GM19193 (cell line): ENCODE data around the gene DMRTB1.

Experiments used
- POLR2A ChIP-seq: IDR thresholded peaks from 4 replicates; pipeline ENCODE4 v1.6.1; 2011; ENCODE audit not compliant: insufficient read depth, insufficient read length; ENCODE audit errors: extremely low read depth

The DMRTB1 gene

DNA sequence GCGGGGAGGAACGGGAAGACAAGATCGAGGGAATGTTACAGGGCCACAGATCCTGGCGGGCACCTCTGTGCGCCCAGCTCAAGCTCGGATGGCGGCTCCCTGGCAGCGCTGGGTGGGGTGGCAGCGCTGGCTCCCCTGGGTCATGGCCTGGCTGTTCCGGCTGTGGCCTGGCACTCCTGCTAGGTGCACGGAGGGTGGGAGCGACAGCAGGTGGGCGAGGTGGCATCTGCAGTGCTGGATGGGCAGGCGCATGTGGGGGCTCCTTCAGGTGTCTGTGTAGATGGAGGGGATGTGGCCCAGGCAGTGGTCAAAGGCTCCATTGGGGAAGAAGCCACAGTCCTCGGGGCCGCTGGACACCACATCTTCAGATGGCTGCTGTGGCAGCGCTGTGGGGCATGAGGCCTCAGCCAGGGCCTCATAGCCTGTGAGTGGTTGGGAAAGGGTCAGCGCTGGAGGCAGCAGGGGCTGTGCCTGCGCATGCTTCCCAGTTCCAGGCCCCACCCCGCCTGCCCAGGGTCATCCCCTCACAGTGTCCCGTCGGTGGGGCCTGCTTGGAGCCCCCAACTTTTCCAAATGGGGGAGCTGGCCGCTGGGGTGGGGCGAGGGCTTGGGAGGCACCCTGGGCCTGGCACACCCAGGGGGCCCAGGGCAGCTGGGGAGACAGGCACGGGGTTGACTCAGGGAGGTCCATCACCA lies 47.3 kb downstream of the DMRTB1 start:
- TF ChIP-seq POLR2A, result no peak

DNA sequence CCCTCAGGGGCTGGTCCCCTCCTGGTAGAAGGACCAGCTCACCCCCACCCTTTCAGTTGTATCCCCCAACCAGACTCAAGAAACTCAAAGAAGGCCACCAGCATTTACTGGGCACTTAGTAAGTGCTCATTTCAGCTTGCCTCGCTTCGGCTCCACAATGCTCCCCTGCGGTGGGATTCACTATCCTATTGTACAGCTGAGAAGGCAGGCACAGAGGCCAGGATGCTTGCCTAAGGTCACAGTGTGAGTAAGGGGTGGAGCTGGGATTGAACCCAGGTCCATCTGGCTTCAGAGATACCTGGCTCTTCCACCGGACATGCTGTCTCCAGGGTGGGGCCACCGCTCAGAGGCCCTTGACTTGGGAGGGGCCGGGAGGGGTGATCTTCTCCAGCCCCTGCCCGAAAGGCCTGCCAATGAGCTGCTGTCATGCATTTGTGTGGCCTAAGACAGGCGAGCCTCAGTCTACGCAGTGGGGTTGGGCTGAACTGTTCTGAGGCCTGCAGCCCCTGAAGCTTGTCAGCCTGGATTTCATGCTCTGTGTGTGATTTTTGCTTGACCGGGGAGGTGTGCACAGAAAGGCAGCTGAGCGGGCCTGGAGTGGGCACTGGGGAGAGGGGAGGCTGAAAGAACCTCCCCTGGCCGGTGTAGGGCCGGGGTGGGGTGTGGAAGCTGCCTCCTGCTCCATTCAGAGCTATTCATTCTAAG lies 48.1 kb downstream of the DMRTB1 start:
- no peak for TF ChIP-seq POLR2A

DNA sequence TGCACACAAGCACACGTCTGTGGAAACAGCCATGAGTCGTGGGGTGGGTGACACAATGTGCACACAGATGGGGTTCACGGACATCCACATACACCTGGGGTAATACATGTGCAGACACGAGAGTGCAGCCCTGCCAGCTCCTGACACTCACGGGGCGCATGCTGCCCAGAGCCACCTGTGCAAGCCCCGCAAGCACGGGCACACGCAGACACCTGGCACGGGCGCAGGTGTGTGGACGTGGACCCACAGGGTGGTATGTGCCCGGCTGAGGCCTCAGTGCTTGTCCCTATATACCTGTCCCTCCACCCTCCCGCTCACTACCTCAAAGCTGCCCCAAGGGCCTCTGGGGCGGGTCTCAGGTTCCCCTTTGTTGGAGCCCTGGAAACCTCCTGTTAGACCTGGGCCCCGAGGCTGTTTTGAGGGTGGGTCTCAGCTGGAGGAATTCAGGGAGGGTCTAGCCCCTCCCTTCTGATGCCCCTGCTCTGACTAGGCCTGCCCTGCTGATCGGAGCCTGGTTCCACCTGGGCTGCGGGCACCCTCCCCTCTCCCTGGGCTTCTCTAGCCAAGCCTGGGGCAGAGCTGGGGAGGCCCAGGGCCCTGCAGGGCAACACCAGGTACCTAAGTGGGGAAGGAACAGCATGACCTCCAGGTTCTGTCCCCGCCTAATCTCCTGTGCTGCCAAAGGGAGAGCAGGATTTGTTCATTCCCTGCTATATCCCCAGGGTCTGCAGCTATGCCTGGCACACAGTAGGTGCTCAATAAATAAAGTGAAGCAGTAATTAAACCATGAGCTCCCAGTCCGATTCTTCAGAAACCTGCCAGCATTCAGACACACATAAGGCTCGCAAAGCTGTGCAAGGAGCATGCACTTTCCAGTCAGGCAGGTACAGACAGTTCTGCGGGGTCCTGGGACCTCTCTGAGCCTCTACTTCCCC lies 49.1 kb downstream of the DMRTB1 start:
- TF ChIP-seq POLR2A, result no peak

DNA sequence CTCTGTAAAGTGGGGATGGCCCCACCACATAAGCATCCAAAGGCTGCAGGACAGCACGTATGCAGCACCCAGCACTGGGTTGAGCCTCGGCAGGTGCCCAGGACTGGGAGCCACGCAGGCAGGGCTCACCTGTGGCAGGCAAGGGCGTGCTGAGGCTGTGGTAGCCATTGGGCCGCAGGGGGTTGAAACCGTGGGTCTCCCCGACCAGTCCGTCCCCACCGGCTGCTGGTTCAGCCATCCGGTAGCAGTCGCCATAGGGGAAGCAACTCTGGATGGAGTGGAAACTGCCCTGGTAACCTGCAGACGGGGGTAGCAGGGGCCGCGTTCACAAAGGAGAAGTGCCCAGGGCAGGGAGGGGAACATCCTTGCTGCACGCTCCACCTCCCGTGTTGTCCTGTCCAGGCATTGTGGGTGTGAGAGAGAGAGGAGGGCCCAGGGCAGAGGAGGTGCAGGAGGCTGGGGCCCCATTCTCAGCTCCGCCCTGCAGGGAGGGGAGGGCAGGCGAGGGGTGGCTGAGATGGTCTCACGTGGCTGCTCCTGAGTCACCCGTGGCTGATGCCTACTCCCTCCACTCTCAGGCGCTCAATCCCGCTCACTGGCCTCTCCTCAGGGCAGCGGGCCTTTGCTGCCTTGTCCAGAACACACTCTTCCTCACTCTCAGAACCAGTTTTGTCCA lies 49.9 kb downstream of the DMRTB1 start:
- no peak for TF ChIP-seq POLR2A

DNA sequence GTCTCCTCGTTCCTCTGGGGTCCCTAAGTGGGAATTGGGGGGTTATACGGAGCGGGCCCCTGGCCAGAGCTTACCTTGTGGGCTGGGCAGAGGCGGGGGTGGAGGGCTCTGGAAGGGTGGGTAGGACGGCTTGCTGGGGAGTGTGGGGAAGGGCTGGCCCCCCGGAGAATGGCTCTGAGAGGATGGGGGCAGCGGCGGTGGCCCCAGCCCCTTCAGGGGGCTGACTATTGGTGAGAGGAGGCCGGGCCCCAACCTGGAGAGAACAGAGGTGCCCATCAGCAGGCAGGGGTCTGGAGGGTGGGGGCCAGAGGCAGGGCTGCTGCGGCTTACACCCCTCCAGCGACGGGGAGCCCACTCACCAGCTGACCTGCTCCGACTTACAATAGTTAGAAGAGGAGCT lies 50.6 kb downstream of the DMRTB1 start:
- TF ChIP-seq POLR2A, result no peak

DNA sequence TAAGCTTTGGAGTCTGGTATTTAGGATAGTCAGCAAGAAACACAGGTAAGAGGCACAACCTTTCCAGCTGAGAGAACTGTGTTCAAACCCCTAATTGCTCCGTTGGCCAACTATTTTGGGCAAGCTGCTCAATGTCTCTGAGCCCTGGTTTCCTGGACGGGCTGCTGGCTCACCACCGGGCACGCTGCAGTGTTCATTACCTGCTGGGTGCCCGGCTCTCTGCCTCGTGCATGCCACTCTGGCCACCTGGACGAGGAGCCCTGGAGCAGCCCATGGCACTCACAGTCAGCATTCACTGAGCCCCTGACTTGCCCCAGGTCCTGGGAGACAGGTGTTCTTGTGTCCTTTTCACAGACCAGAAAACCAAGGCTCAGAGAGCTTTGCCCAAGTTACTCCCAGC lies 51.0 kb downstream of the DMRTB1 start:
- no peak for TF ChIP-seq POLR2A

DNA sequence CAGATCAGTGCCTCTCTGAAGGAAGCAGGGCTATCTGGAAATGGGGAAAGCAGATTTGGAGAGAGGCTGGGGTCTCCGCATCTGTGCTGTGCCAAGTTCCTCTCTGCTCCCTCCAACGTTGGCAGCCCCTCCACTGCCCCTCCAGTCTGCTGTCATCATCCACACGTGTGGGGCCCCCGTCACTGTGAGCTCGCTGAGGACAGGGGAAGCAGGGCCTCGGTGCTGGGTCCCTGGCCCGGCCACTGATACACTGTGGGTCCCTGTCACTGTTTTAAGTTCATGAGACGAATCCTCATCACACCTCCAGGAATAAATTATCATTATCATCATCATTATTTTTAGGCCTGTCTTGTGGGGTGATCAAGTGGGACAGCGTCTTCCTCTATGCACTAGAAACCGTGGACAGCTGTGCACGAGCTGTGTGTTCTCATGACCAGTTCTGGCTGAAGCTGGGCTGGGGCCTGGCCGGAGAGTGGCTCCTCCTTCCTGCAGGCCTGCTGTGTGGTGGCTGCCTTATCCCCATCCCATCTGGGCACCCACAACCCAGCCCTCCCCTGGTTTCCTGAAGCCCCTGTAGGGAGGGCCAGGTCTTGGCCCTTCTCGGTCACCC lies 52.2 kb downstream of the DMRTB1 start:
- no peak for TF ChIP-seq POLR2A

DNA sequence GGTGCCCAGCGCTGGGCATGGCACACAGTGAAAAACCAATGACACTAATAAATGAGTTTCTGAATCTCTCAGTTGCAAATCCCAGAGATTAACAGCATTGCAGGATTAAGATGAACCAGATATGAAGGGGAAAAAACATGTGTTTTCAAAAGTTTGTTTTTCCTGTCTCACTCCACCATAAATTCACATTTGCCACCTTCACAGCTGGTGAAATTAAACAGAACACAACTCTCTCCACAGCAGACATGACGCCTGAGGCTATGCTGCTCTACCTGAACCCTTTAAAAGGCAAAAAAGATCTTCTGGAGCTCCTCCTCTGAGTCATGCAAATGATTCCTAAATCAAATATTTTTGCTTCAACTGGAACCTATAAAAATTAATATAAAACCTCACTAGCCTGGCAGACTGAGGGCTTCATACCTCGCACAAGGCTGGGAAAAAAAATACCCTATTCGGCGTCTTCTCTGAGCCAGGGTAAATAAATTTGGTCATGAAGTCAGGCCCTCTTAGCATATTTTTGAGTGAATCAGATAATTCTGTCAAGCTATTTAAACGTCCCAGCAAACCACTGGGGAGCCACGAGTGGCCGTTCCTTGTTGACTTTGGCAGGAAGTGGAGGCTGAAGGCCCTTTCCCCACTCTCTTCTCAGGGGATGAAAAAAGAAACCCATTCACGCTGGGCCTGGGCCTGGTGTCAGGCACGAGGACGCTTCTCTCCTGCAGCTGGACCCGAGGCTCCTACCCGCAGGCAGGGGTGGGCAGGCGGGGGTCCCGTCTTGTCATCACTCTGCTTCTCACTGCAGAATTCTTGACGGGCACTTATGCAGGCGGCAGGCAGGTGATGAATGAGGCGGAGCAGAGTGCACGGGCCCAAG lies 53.0 kb downstream of the DMRTB1 start:
- no peak for TF ChIP-seq POLR2A

DNA sequence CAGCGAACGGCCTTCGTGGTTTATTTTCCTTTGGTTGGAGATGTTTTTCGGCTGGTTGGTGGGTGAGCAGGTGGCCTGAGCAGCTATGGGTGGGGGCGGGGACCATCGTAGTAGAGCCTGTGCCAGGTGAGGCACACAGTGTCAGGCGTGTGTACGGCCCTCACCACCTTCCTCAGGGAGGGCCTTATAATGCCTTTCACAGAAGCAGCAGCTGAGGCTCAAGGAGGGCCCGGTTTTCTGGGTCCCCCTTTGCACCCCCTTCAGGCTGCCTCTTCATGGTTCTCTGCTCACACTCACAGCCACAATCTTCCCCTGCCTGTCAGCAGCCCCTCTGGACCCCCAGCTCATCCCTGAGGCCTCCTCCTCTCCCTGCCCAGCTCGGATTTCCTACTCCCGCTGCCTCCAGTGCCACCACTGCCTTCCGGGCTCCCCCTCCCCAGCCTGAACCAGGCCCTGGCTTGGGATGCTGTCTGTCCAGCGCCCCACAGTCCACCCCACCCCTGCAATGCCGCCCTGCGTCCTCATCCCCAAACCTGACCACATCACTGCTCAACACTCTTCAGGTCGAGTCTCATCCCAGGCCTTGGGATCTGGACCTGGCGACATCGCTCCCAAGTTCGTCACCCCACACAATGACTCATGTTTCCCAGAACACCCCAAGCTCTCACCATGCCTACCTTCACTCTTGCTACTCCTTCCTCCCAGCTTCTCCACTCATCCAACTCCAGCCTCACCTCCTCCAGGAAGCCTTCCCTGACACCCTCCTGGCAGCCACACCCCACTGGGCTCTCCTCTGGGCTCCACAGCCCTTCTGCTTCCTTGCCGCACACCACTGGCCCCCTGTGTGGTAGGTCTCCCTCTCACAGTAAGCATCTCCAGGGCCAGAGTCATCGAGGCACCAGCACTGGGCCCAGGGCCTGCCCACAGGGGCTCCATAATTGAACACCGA lies 53.9 kb downstream of the DMRTB1 start:
- TF ChIP-seq POLR2A, result no peak

DNA sequence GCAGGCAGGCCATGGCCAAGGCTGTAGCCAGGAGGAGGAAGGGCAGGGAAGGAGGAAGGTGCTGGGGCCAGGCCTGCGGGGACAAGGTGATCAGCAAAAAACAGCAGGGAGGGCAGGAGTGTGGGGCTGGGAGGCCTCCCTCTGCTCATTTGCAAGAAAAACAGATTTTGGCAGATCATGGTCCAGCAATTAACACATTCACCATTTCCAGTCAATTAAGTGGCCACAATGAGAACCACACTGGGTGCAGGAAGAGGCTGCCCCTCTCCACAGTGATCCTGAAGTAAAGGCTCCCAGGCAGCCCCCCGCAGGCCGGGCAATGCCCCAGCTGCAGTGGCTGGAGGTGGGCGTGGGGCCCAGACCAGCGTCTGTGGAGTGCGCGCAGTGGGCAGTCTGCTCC lies 54.6 kb downstream of the DMRTB1 start:
- TF ChIP-seq POLR2A, result no peak

DNA sequence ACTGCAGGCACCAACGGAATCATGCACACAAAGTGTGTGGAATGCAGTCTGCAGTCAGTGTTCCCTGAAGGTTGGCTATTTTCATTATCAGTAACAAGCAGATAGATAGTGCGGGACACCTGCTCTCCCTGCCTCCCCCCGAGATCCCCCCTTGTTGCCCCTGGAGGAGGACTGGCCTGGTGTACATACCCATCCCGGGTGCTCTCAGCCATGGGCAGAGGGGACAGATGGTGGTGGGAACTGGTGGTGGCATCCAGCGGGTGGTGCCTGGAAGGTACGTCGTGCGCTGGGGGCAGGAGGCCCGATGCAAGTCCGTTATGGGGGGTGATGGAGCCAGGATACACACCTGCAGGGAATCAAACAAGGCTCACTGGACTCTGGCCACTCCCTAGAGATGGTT lies 55.2 kb downstream of the DMRTB1 start:
- TF ChIP-seq POLR2A, result no peak

DNA sequence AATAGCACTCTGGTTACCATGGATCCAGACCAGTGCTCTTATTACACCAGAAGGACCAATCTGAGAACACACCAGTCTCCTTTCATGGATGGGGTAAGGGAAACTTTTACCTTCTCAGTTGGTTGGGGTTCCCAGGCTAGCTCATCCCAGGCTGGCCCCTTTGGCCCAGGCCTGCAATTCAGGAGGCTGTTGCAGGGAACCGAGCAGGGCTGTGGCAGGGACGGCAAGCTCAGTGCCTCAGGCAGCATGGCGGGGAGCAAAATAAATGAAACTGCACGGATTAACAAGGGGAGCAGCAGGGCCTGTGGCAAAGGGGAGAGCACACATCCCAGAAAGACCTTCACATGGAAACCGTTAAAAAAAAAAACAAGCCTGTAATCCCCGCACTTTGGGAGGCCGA lies 57.0 kb downstream of the DMRTB1 start:
- TF ChIP-seq POLR2A, result no peak
